SK-N-SH (cell line): ENCODE data around the gene GINS3. TPM values are rescaled to one million over a fixed set of nuclear protein-coding genes. Genes with fewer than 3 reads are reported as not detected.

ENCODE experiments used
- CTCF ChIA-PET: fragments of 300-600, 350-600 bp; formaldehyde crosslinking; extraction: SDS; loops from one replicate; lab custom pipeline; 2021; lab: Yijun Ruan, JAX
- POLR2A ChIA-PET: fragments of 350-600 bp; sonication (Branson Sonifier 250); formaldehyde crosslinking; extraction: SDS; loops from one replicate; lab custom pipeline; 2020; ENCODE audit warnings: antibody characterized with exemption, inconsistent platforms; lab: Yijun Ruan, JAX
- DNase-seq: peaks from one replicate; pipeline ENCODE4 v3.0.0; 2012
- H2AFZ ChIP-seq: fragments of 200-600 bp; sonication (generic); 2 replicates; pipeline ENCODE4 v1.8.1; 2016; ENCODE audit warnings: antibody characterized with exemption, mild to moderate bottlenecking, low read depth
- H3F3A ChIP-seq: fragments of 200-600 bp; sonication (generic); replicated peaks from 2 replicates; pipeline ENCODE3; 2016; ENCODE audit warnings: antibody characterized with exemption, mild to moderate bottlenecking; ENCODE audit not compliant: insufficient read depth
- H3K27ac ChIP-seq, 2 experiments: fragments of 200-500 bp in 1 of 2; fragments of 200-600 bp in 1 of 2; sonication (Bioruptor generic) in 1 of 2; sonication (generic), shearing (Covaris generic) in 1 of 2; 2 replicates each; pipeline versions ENCODE4 v1.5.1 to v1.6.1; 2014 to 2016; ENCODE audit warnings: low read depth in 2 of 2, inconsistent platforms in 1 of 2, low read length in 1 of 2, mild to moderate bottlenecking in 1 of 2, mixed read lengths in 1 of 2
- H3K27me3 ChIP-seq: fragments of 200-600 bp; sonication (generic), shearing (Covaris generic); 2 replicates; pipeline ENCODE4 v1.6.1; 2016; ENCODE audit warnings: mixed run types; ENCODE audit not compliant: insufficient read depth
- H3K36me3 ChIP-seq, 2 experiments: fragments of 200-500 bp in 1 of 2; fragments of 200-600 bp in 1 of 2; sonication (Bioruptor generic) in 1 of 2; sonication (generic) in 1 of 2; replicated peaks in 1 of 2; 2 replicates each; pipeline versions ENCODE3 to v1.5.1; 2014 to 2016; ENCODE audit warnings: low read length in 1 of 2, mild to moderate bottlenecking in 1 of 2; ENCODE audit not compliant: insufficient read depth in 2 of 2, control insufficient read depth in 1 of 2
- H3K4me1 ChIP-seq, 2 experiments: fragments of 200-500 bp in 1 of 2; fragments of 200-600 bp in 1 of 2; sonication (Bioruptor generic) in 1 of 2; sonication (generic), shearing (Covaris generic) in 1 of 2; 2 replicates each; pipeline versions ENCODE4 v1.5.1 to v1.6.1; 2014 to 2016; ENCODE audit warnings: low read depth in 1 of 2, low read length in 1 of 2, mixed run types in 1 of 2; ENCODE audit not compliant: insufficient read depth in 2 of 2, control insufficient read depth in 1 of 2
- H3K4me2 ChIP-seq: fragments of 200-600 bp; sonication (generic), shearing (Covaris generic); 2 replicates; pipeline ENCODE4 v1.6.1; 2017; ENCODE audit warnings: mixed run types
- H3K4me3 ChIP-seq, 2 experiments: fragments of 200-500 bp in 1 of 2; fragments of 200-600 bp in 1 of 2; sonication (Bioruptor generic) in 1 of 2; sonication (generic), shearing (Covaris generic) in 1 of 2; 2 replicates each; pipeline versions ENCODE4 v1.5.1 to v1.8.1; 2014 to 2016; ENCODE audit warnings: low read depth in 2 of 2, inconsistent platforms in 1 of 2, low read length in 1 of 2, mild to moderate bottlenecking in 1 of 2, mixed read lengths in 1 of 2, moderate library complexity in 1 of 2
- H3K79me2 ChIP-seq: fragments of 200-600 bp; sonication (generic); 2 replicates; pipeline ENCODE4 v1.8.1; 2017; ENCODE audit warnings: mild to moderate bottlenecking; ENCODE audit not compliant: insufficient read depth
- H3K9ac ChIP-seq: fragments of 200-600 bp; sonication (generic); 2 replicates; pipeline ENCODE4 v1.6.1; 2017; ENCODE audit warnings: mixed run types
- H3K9me2 ChIP-seq: fragments of 200-600 bp; sonication (generic); 2 replicates; pipeline ENCODE4 v1.6.1; 2017; ENCODE audit warnings: mixed run types
- H3K9me3 ChIP-seq: fragments of 200-600 bp; sonication (generic); 2 replicates; pipeline ENCODE4 v1.6.1; 2017; ENCODE audit warnings: mixed run types, mild to moderate bottlenecking, moderate library complexity
- H4K20me1 ChIP-seq: fragments of 200-600 bp; sonication (generic); 2 replicates; pipeline ENCODE4 v1.6.1; 2017; ENCODE audit warnings: mild to moderate bottlenecking, mixed run types; ENCODE audit not compliant: insufficient read depth
- CHD2 ChIP-seq: fragments of 150-350 bp; IDR thresholded peaks from 2 replicates; pipeline ENCODE4 v1.6.1; 2018; ENCODE audit warnings: low read length; ENCODE audit not compliant: partially characterized antibody
- EP300 ChIP-seq, 2 experiments: IDR thresholded peaks; 2 replicates each; pipeline versions ENCODE4 v1.4.0 to v1.6.1; 2012; ENCODE audit warnings: borderline replicate concordance in 1 of 2, low read depth in 1 of 2, low read length in 1 of 2
- EZH2phosphoT487 ChIP-seq: fragments of 200-600 bp; sonication (generic); IDR thresholded peaks from 2 replicates; pipeline ENCODE4 v1.6.1; 2017; ENCODE audit warnings: low read depth, mixed run types, mild to moderate bottlenecking, antibody characterized with exemption, moderate library complexity, borderline replicate concordance
- FOSL2 ChIP-seq: IDR thresholded peaks from 2 replicates; pipeline ENCODE4 v1.4.0; 2012; ENCODE audit warnings: low read depth, mild to moderate bottlenecking, moderate library complexity, borderline replicate concordance
- FOXM1 ChIP-seq: IDR thresholded peaks from 2 replicates; pipeline ENCODE4 v1.4.0; 2012; ENCODE audit warnings: low read depth, mild to moderate bottlenecking
- GABPA ChIP-seq: IDR thresholded peaks from 2 replicates; pipeline ENCODE4 v1.4.0; 2012; ENCODE audit warnings: low read depth, mild to moderate bottlenecking
- JUND ChIP-seq: IDR thresholded peaks from 2 replicates; pipeline ENCODE4 v1.4.0; 2012
- MEF2A ChIP-seq: IDR thresholded peaks from 2 replicates; pipeline ENCODE4 v1.4.0; 2012; ENCODE audit warnings: low read depth, borderline replicate concordance
- NFIC ChIP-seq: IDR thresholded peaks from 2 replicates; pipeline ENCODE4 v1.4.0; 2012; ENCODE audit warnings: borderline replicate concordance
- NRF1 ChIP-seq: IDR thresholded peaks from 2 replicates; pipeline ENCODE4 v1.6.1; 2012; ENCODE audit warnings: low read depth, mild to moderate bottlenecking, low read length
- POLR2AphosphoS5 ChIP-seq: IDR thresholded peaks from 2 replicates; pipeline ENCODE4 v1.6.1; 2012; ENCODE audit warnings: low read depth, low read length
- RAD21 ChIP-seq: IDR thresholded peaks from 2 replicates; pipeline ENCODE4 v1.6.1; 2012; ENCODE audit warnings: mild to moderate bottlenecking, low read length
- RCOR1 ChIP-seq: fragments of 150-350 bp; IDR thresholded peaks from 2 replicates; pipeline ENCODE4 v1.6.1; 2017; ENCODE audit warnings: antibody characterized with exemption, low read length
- RXRA ChIP-seq: IDR thresholded peaks from 2 replicates; pipeline ENCODE4 v1.4.0; 2012; ENCODE audit warnings: low read depth, mild to moderate bottlenecking, borderline replicate concordance
- SIN3A ChIP-seq: IDR thresholded peaks from 2 replicates; pipeline ENCODE4 v1.6.1; 2012; ENCODE audit warnings: low read depth, mild to moderate bottlenecking, low read length, moderate library complexity, borderline replicate concordance
- SMC3 ChIP-seq: IDR thresholded peaks from 2 replicates; pipeline ENCODE4 v1.6.1; 2012; ENCODE audit warnings: low read depth, low read length, improper control_type of control experiment
- TEAD4 ChIP-seq: IDR thresholded peaks from 2 replicates; pipeline ENCODE4 v1.4.0; 2012; ENCODE audit warnings: mild to moderate bottlenecking, borderline replicate concordance; ENCODE audit not compliant: insufficient read depth
- YY1 ChIP-seq: IDR thresholded peaks from 2 replicates; pipeline ENCODE4 v1.4.0; 2012; ENCODE audit warnings: low read depth, mild to moderate bottlenecking
- WGBS: methylation state at CpG from one replicate; pipeline ENCODE4 v1.1.6; 2017; ENCODE audit warnings: low lambda C conversion rate; 5-methylcytosine and 5-hydroxymethylcytosine counted together
- polyA plus RNA-seq, 3 experiments: library from polyadenylated mRNA; depleted of rRNA; stranded (reverse); fragments of >200 nt; gene quantifications; 2 replicates each; pipeline ENCODE4 v1.2.3, GENCODE V29; 2012
- TF ChIP-seq, protein P1 (sequence below): IDR thresholded peaks from 2 replicates; pipeline ENCODE4 v1.4.0; 2012; ENCODE audit warnings: low read depth, borderline replicate concordance
- TF ChIP-seq, protein P2 (sequence below): fragments of 150-350 bp; IDR thresholded peaks from 2 replicates; pipeline ENCODE4 v1.6.1; 2016; ENCODE audit warnings: mild to moderate bottlenecking, low read depth, low read length
- TF ChIP-seq, protein P3 (sequence below): fragments of 200-600 bp; sonication (generic); IDR thresholded peaks from 2 replicates; pipeline ENCODE4 v1.6.1; 2017; ENCODE audit warnings: antibody characterized with exemption, mild to moderate bottlenecking, moderate library complexity

Gene GINS3
- polyA plus RNA-seq, 1 of the 3 experiments (the other 2 are of a cell fraction) = 8.7 TPM

DNA sequence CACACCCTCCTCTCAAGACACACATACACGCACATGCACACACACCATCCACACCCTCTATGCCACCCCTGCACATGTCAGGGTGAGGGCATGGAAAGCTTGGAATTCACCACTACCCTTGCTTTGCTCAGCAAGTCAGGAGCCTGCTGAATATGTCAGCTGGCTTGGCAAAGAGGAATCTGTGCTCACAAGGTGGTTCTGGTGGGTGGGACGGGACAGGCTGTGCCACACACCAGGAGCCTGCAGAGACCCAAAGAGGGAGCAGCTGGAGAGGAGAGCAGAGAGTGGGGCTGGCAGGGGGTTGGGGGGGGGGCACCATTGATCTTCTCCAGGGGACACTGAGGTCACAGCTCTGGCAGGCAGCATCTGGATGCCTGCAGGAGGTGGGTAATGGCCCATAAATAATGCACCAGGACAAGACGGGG is 59.0 kb downstream of the GINS3 start:
- CTCF ChIA-PET = interaction anchor here (3.9 to 5.8 kb wide), 2 partner anchors 37 to 115 kb away, joined by 19 to 26 read pairs; no protein-coding TSS in a partner anchor
- WGBS = 83% methylated on average over 3 of the region's 3 CpGs

DNA sequence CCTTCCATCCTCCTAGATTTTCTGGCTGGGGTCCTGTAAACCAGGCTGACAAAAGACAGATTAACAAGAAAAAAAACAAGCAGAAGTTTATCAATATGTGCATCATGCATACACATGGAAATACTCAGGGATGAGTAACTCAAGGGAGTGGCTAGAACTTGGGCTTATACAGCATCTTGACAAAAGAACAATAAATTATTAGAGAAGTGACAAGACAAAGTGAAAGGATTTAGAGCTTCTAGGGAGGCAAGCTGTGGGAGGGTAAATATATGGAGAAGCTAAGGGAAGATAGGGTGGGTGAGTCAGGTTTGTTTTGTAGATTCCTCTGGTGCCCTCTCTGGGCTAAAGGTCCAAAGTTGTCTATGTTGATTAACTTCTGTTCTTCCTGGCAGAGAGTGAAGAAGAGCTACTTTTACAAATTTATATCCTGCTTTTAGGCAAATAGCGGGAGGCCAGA is 59.7 kb downstream of the GINS3 start:
- H3K79me2 ChIP-seq = no peaks in the 10 kb centered on the region
- H3K9me2 ChIP-seq = no peaks in the 10 kb centered on the region
- 3% methylated on average over 1 of the region's 1 CpG for WGBS
- no peaks in the 10 kb centered on the region for H3K36me3 ChIP-seq
- POLR2A ChIA-PET = interaction anchor here (1.4 kb wide), 1 partner anchor 60 kb away, joined by 4 read pairs; the partner anchor contains the start of gene GINS3
- CTCF ChIA-PET = interaction anchor here (0.9 to 5.8 kb wide), 3 partner anchors 23 to 115 kb away, joined by 3 to 26 read pairs (median 19); no protein-coding TSS in a partner anchor
- no peaks in the 10 kb centered on the region for H3K9me3 ChIP-seq
- no peak for DNase-seq
- peak overlapping the region; percentile 62 to 70 for H3K27ac ChIP-seq
- no peak overlapping the region for H2AFZ ChIP-seq
- no peak overlapping the region for H3K9ac ChIP-seq
- H3K4me2 ChIP-seq = peak overlapping the region; percentile 39; the same call in 1 of the 2 replicates
- H4K20me1 ChIP-seq = peaks cover 3% of the 10 kb centered on the region; the same call in 1 of the 2 replicates
- no peaks in the 10 kb centered on the region for H3K27me3 ChIP-seq
- peaks cover 6 to 43% of the 10 kb centered on the region in 2 experiments for H3K4me1 ChIP-seq
- H3F3A ChIP-seq = peaks cover 16% of the 10 kb centered on the region
- no peak overlapping the region for H3K4me3 ChIP-seq
- TF ChIP-seq NFIC (peak; percentile 72), CHD2 (no peak), NRF1 (no peak), FOXM1 (peak; percentile 38; the same call in 1 of the 2 replicates), JUND (peak; percentile 82), SMC3 (0 out of 2 replicates have a peak, but pooled peaks have one; percentile 6), EZH2phosphoT487 (no peak), POLR2AphosphoS5 (peak; percentile 59), RAD21 (peak; percentile 30), EP300 (IDR thresholded peaks at IDR 0.05; ENCODE audit: borderline replicate concordance in 1 of 2, low read depth in 1 of 2, low read length in 1 of 2) (peak; percentile 67 to 69; a peak in 2 of 4 replicates), SIN3A (no peak), MEF2A (no peak), RCOR1 (0 out of 2 replicates have a peak, but pooled peaks have one; percentile 28), FOSL2 (peak; percentile 70), YY1 (no peak), GABPA (no peak), RXRA (peak; percentile 75), TEAD4 (peak; percentile 85; the same call in 1 of the 2 replicates)
- TF ChIP-seq, protein P1, sequence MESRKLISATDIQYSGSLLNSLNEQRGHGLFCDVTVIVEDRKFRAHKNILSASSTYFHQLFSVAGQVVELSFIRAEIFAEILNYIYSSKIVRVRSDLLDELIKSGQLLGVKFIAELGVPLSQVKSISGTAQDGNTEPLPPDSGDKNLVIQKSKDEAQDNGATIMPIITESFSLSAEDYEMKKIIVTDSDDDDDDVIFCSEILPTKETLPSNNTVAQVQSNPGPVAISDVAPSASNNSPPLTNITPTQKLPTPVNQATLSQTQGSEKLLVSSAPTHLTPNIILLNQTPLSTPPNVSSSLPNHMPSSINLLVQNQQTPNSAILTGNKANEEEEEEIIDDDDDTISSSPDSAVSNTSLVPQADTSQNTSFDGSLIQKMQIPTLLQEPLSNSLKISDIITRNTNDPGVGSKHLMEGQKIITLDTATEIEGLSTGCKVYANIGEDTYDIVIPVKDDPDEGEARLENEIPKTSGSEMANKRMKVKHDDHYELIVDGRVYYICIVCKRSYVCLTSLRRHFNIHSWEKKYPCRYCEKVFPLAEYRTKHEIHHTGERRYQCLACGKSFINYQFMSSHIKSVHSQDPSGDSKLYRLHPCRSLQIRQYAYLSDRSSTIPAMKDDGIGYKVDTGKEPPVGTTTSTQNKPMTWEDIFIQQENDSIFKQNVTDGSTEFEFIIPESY = peak; percentile 75
- TF ChIP-seq, protein P2, sequence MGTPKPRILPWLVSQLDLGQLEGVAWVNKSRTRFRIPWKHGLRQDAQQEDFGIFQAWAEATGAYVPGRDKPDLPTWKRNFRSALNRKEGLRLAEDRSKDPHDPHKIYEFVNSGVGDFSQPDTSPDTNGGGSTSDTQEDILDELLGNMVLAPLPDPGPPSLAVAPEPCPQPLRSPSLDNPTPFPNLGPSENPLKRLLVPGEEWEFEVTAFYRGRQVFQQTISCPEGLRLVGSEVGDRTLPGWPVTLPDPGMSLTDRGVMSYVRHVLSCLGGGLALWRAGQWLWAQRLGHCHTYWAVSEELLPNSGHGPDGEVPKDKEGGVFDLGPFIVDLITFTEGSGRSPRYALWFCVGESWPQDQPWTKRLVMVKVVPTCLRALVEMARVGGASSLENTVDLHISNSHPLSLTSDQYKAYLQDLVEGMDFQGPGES = no peak
- TF ChIP-seq, protein P3, sequence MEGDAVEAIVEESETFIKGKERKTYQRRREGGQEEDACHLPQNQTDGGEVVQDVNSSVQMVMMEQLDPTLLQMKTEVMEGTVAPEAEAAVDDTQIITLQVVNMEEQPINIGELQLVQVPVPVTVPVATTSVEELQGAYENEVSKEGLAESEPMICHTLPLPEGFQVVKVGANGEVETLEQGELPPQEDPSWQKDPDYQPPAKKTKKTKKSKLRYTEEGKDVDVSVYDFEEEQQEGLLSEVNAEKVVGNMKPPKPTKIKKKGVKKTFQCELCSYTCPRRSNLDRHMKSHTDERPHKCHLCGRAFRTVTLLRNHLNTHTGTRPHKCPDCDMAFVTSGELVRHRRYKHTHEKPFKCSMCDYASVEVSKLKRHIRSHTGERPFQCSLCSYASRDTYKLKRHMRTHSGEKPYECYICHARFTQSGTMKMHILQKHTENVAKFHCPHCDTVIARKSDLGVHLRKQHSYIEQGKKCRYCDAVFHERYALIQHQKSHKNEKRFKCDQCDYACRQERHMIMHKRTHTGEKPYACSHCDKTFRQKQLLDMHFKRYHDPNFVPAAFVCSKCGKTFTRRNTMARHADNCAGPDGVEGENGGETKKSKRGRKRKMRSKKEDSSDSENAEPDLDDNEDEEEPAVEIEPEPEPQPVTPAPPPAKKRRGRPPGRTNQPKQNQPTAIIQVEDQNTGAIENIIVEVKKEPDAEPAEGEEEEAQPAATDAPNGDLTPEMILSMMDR = no peak

More for the DNA sequence above, 59.0 kb downstream of the GINS3 start:
- Histone ChIP-seq H3K4me2 (peak overlapping the region; percentile 39; the same call in 1 of the 2 replicates), H3K36me3 (no peaks in the 10 kb centered on the region), H3K27me3 (no peaks in the 10 kb centered on the region), H3K79me2 (no peaks in the 10 kb centered on the region)
- peak in 1 of 2 experiments; percentile 20; a peak in 1 of 4 replicates for TF ChIP-seq EP300 (IDR thresholded peaks at IDR 0.05; ENCODE audit: borderline replicate concordance in 1 of 2, low read depth in 1 of 2, low read length in 1 of 2)
- no peak for TF ChIP-seq NFIC
- TF ChIP-seq, all 33 proteins: peak for 1
- H2AFZ ChIP-seq = no peak overlapping the region
- no peak overlapping the region for H3K4me3 ChIP-seq
- H3K4me1 ChIP-seq = peaks cover 6 to 41% of the 10 kb centered on the region in 2 experiments
- peaks cover 16% of the 10 kb centered on the region for H3F3A ChIP-seq
- peaks cover 3% of the 10 kb centered on the region; the same call in 1 of the 2 replicates for H4K20me1 ChIP-seq
- POLR2A ChIA-PET = interaction anchor here (1.4 kb wide), 1 partner anchor 59 kb away, joined by 4 read pairs; the partner anchor contains the start of gene GINS3
- no peak overlapping the region for H3K9ac ChIP-seq
- no peaks in the 10 kb centered on the region for H3K9me3 ChIP-seq
- H3K9me2 ChIP-seq = no peaks in the 10 kb centered on the region
- peak overlapping the region; percentile 62 to 70; a peak in 3 of 4 replicates for H3K27ac ChIP-seq
- DNase-seq = peak; percentile 50
